Psoas muscle (tissue), 8 donors: Measurements from ENCODE around the gene SIL1. TPM values are rescaled to one million over a fixed set of nuclear protein-coding genes. Genes with fewer than 3 reads are reported as not detected.
A peak's percentile ranks its signal among the peaks of the same experiment; 100 is the strongest.

Source experiments
- ATAC-seq, 4 donors: fragments of 200-7000 bp; cut with Tn5 transposase; one replicate each; pipeline ENCODE4 v1.9.1; 2020; ENCODE audit warnings: moderate library complexity in 3 of 4, mild to moderate bottlenecking in 2 of 4
- DNase-seq, 2 donors: peaks; one replicate each; pipeline ENCODE4 v3.0.0-alpha.2; 2020
- H3K27ac ChIP-seq: fragments of 200-600 bp; one replicate; pipeline ENCODE4 v1.8.0; 2022
- H3K27me3 ChIP-seq, 3 donors: fragments of 200-600 bp in 1 of 3; one replicate each; pipeline versions ENCODE4 v1.6.1 to v1.8.0; 2013 to 2022; ENCODE audit warnings: low read length in 2 of 3, mild to moderate bottlenecking in 2 of 3, moderate library complexity in 1 of 3; ENCODE audit not compliant: insufficient read depth in 3 of 3
- H3K36me3 ChIP-seq, 2 donors: fragments of 200-600 bp in 1 of 2; one replicate each; pipeline versions ENCODE4 v1.6.1 to v1.8.0; 2013 to 2022; ENCODE audit warnings: low read depth in 1 of 2, mild to moderate bottlenecking in 1 of 2, moderate library complexity in 1 of 2; ENCODE audit not compliant: insufficient read depth in 1 of 2
- H3K4me1 ChIP-seq: fragments of 200-600 bp; one replicate; pipeline ENCODE4 v1.8.0; 2022
- H3K4me3 ChIP-seq: fragments of 200-600 bp; one replicate; pipeline ENCODE4 v1.8.0; 2022; ENCODE audit warnings: mild to moderate bottlenecking
- H3K9me3 ChIP-seq: fragments of 200-600 bp; one replicate; pipeline ENCODE4 v1.8.0; 2022
- CTCF ChIP-seq: fragments of 200-600 bp; IDR thresholded peaks from one replicate; pipeline ENCODE4 v1.8.0; 2022; ENCODE audit warnings: antibody characterized with exemption
- WGBS, 3 donors: extraction: QIAGEN DNeasy Blood & Tissue Kit; methylation state at CpG; one replicate each; pipeline versions ENCODE4 v1.1.6 to v1.1.7; 2013; 5-methylcytosine and 5-hydroxymethylcytosine counted together
- intact Hi-C, 2 donors: fragments of 100-400 bp; cut with DNase I; formaldehyde crosslinking; loops; one replicate each; pipeline versions ENCODE4 v1.11.0 to v1.14.2; 2022
- polyA plus RNA-seq, 3 donors: library from polyadenylated mRNA; stranded (reverse); fragments of 200-250 nt; gene quantifications; one replicate each; pipeline ENCODE4 v1.2.3, GENCODE V29; 2013
- total RNA-seq, 4 donors: library from RNA; stranded (reverse); fragmentation: NEBNext Ultra II Directional in 2 of 4; extraction: Animal tissue kit (Norgen Biotek cat#: 25700) in 2 of 4; gene quantifications; one replicate each; pipeline versions ENCODE4 v1.2.1 to v1.2.4, GENCODE V29; 2021 to 2023
- donor health status: healthy with polysubstance abuse.
- donor health status: DM: no; HTN: no; CAD: no; lungs with moderate emphysema.
- donor health status: Bipolar disorder and iron deficiency.
- donor health status: healthy.
- donor health status: DM: yes; HTN: yes; CAD: no.
- donor health status: DM: no; HTN: no; CAD: no.
- donor health status: DM: no; HTN: no; CAD: no.
- donor health status: DM: yes; HTN: yes; CAD: no.

Gene SIL1
- total and polyA plus RNA-seq, 7 donors: 27.1 to 52.9 (median 41.0) TPM

GRCh38 chr5:139183502-139183901, 14.7 kb downstream of the SIL1 start:
- Histone ChIP-seq H3K4me3 (no peak overlapping the region), H3K4me1 (peaks cover 70% of the 10 kb centered on the region), H3K9me3 (no peaks in the 10 kb centered on the region), H3K27me3 (no peaks in the 10 kb centered on the region), H3K27ac (no peak overlapping the region), H3K36me3 (no peaks in the 10 kb centered on the region)
- no peak for DNase-seq
- TF ChIP-seq CTCF: no peak
- intact Hi-C loops: loop anchor here in 1 of 2 donors (5.0 kb wide), 1 partner anchor 46 kb away; no protein-coding TSS in a partner anchor
- ATAC-seq: no peak
- 58 to 68% (median 66%) methylated on average over 2 of the region's 2 CpGs for WGBS, 3 donors

- no peak overlapping the region for H3K4me3 ChIP-seq
- peaks cover 76% of the 10 kb centered on the region for H3K4me1 ChIP-seq
- H3K9me3 ChIP-seq: no peaks in the 10 kb centered on the region
- no peaks in the 10 kb centered on the region for H3K36me3 ChIP-seq
- DNase-seq: no peak
- WGBS, 3 donors: 77 to 97% (median 78%) methylated on average over 4 of the region's 4 CpGs
- no peak for ATAC-seq
- no peak for TF ChIP-seq CTCF
- no peaks in the 10 kb centered on the region for H3K27me3 ChIP-seq
- peak overlapping the region; percentile 12 for H3K27ac ChIP-seq
- intact Hi-C loops: loop anchor here in 1 of 2 donors (5.0 kb wide), 1 partner anchor 45 kb away; no protein-coding TSS in a partner anchor
These were observed 15.5 kb downstream of the SIL1 start for GRCh38 chr5:139182528-139183296.

- TF ChIP-seq CTCF: no peak
- intact Hi-C loops: loop anchor here in 1 of 2 donors (5.0 kb wide), 1 partner anchor 45 kb away; no protein-coding TSS in a partner anchor
- 70 to 83% (median 71%) methylated on average over 8 of the region's 8 CpGs for WGBS, 3 donors
- Histone ChIP-seq H3K9me3 (no peaks in the 10 kb centered on the region), H3K27me3 (no peaks in the 10 kb centered on the region), H3K27ac (peak overlapping the region; percentile 12), H3K36me3 (no peaks in the 10 kb centered on the region), H3K4me3 (no peak overlapping the region), H3K4me1 (peaks cover 81% of the 10 kb centered on the region)
- ATAC-seq (peak in 1 of 4 donors; percentile 6), DNase-seq (no peak)
These were observed 16.2 kb downstream of the SIL1 start for GRCh38 chr5:139181835-139182452.

- 38 to 53% (median 41%) methylated on average over 2 of the region's 2 CpGs for WGBS, 3 donors
- no peak for TF ChIP-seq CTCF
- DNase-seq: no peak
- H3K36me3 ChIP-seq: no peaks in the 10 kb centered on the region
- H3K9me3 ChIP-seq: no peaks in the 10 kb centered on the region
- H3K27ac ChIP-seq: no peak overlapping the region
- peaks cover 81% of the 10 kb centered on the region for H3K4me1 ChIP-seq
- no peak for ATAC-seq
- H3K4me3 ChIP-seq: no peak overlapping the region
- intact Hi-C loops: loop anchor here in 1 of 2 donors (5.0 kb wide), 1 partner anchor 44 kb away; no protein-coding TSS in a partner anchor
- no peaks in the 10 kb centered on the region for H3K27me3 ChIP-seq
These were observed 16.8 kb downstream of the SIL1 start for GRCh38 chr5:139181322-139181730.
